Thoracic aorta (tissue), 2 donors: ENCODE data around the gene USP48. TPM values are rescaled to one million over a fixed set of nuclear protein-coding genes. Genes with fewer than 3 reads are reported as not detected.
"Not testable (repeated sequence)": the region's sequence is repeated elsewhere in the genome, so short reads cannot be mapped to it uniquely, and the experiment has no call there.

Experiments
- ATAC-seq: fragments of 150-250 bp; one replicate; pipeline ENCODE4 v1.8.0; 2017; ENCODE audit warnings: low read depth; ENCODE audit not compliant: insufficient number of reproducible peaks, low FRiP score
- DNase-seq: peaks from one replicate; pipeline ENCODE4 v3.0.0-alpha.2; 2020; ENCODE audit warnings: low spot score
- H3K27ac ChIP-seq, 2 donors: fragments of 200-600 bp; sonication (generic); 1 replicate in 1 of 2; 2 replicates in 1 of 2; pipeline ENCODE4 v1.5.1; 2016; ENCODE audit warnings: mild to moderate bottlenecking in 2 of 2, moderate library complexity in 2 of 2
- H3K27me3 ChIP-seq: fragments of 200-600 bp; sonication (generic); replicated peaks from 2 replicates; pipeline ENCODE4 v1.6.0; 2016; ENCODE audit warnings: mild to moderate bottlenecking; ENCODE audit not compliant: insufficient read depth
- H3K36me3 ChIP-seq: fragments of 200-600 bp; sonication (generic); one replicate; pipeline ENCODE4 v1.5.1; 2016
- H3K4me1 ChIP-seq, 2 donors: fragments of 200-600 bp; sonication (generic); 1 replicate in 1 of 2; 2 replicates in 1 of 2; pipeline versions ENCODE4 v1.5.1 to v1.6.0; 2016; ENCODE audit warnings: low read depth in 2 of 2, mild to moderate bottlenecking in 1 of 2; ENCODE audit not compliant: control insufficient read depth in 1 of 2
- H3K4me3 ChIP-seq: fragments of 200-600 bp; sonication (generic); 2 replicates; pipeline ENCODE4 v1.5.1; 2016; ENCODE audit warnings: mild to moderate bottlenecking
- H3K9me3 ChIP-seq: fragments of 200-600 bp; sonication (generic); 2 replicates; pipeline ENCODE4 v1.5.1; 2016
- total RNA-seq, 2 donors: library from RNA; depleted of rRNA; stranded (reverse); fragments of >200 nt; gene quantifications; one replicate each; pipeline versions ENCODE4 v1.1.0 to v1.2.3, GENCODE V29; 2016
- TF ChIP-seq, protein P1 (sequence below): fragments of 200-600 bp; sonication (generic); IDR thresholded peaks from one replicate; pipeline ENCODE4 v1.5.1; 2019; ENCODE audit warnings: antibody characterized with exemption

Gene USP48
- total RNA-seq, 2 donors from 2014 or later: 48.9 to 77.5 TPM

GRCh38 chr1:21828506-21829210, 45.7 kb upstream of the USP48 start:
- Histone ChIP-seq H3K9me3 (no peaks in the 10 kb centered on the region), H3K4me3 (no peak overlapping the region), H3K27ac (no peak overlapping the region), H3K36me3 (peaks cover 89% of the 10 kb centered on the region), H3K4me1 (no peaks in the 10 kb centered on the region), H3K27me3 (no peaks in the 10 kb centered on the region)
- TF ChIP-seq, protein P1, sequence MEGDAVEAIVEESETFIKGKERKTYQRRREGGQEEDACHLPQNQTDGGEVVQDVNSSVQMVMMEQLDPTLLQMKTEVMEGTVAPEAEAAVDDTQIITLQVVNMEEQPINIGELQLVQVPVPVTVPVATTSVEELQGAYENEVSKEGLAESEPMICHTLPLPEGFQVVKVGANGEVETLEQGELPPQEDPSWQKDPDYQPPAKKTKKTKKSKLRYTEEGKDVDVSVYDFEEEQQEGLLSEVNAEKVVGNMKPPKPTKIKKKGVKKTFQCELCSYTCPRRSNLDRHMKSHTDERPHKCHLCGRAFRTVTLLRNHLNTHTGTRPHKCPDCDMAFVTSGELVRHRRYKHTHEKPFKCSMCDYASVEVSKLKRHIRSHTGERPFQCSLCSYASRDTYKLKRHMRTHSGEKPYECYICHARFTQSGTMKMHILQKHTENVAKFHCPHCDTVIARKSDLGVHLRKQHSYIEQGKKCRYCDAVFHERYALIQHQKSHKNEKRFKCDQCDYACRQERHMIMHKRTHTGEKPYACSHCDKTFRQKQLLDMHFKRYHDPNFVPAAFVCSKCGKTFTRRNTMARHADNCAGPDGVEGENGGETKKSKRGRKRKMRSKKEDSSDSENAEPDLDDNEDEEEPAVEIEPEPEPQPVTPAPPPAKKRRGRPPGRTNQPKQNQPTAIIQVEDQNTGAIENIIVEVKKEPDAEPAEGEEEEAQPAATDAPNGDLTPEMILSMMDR: no peak
- DNase-seq: no peak
- no peak for ATAC-seq

DNA sequence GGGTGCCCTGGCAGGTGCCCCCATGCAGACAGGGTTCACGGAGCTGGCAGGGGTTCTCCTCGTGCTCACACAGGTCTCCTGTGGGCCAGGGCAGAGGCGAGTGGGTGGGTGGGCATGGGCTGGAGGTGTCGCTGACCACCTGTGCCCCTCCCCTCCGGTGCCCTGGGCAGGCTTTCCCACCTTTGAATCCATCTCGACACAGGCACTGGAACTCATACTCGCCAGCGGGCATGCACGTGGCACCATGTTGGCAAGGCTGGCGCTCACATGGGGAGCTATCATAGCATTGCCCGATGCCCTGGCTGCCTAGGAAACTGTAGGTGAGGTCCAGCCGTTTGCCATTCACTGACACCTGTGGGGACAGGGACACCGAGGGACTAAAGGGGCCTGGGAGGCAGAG, 45.1 kb upstream of the USP48 start:
- DNase-seq (no peak), ATAC-seq (no peak)
- TF ChIP-seq, protein P1: no peak

DNA sequence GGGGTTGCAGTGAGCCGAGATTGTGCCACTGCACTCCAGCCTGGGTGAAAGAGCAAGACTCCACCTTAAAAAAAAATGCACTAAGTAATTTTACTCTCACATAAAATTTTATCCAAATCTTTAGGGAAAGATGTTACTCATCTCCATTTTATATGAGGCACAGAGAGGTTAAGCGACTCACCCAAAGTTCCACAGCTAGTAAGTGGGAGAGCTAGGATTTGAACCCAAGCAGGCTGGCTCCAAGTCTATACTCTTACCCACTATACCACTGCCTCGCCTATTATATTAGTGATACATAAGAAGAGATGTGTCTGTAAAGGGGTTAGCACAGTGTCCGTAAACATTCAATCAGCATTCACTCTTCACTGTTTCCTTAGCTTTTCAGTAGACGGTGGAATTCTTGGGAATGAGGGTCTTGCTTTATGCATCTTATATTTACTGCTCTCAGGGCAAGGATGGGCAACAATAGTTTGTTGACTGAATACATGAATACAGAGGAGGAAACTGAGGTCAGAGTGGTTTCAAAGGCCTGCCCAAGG, 44.3 kb upstream of the USP48 start:
- TF ChIP-seq, protein P1: no peak
- peaks cover 84% of the 10 kb centered on the region for H3K36me3 ChIP-seq

More for the DNA sequence above, 45.1 kb upstream of the USP48 start:
- no peak overlapping the region for H3K27ac ChIP-seq
- H3K4me3 ChIP-seq: no peak overlapping the region
- H3K9me3 ChIP-seq: no peaks in the 10 kb centered on the region
- H3K36me3 ChIP-seq: peaks cover 84% of the 10 kb centered on the region
- no peaks in the 10 kb centered on the region for H3K27me3 ChIP-seq
- H3K4me1 ChIP-seq: no peaks in the 10 kb centered on the region

DNA sequence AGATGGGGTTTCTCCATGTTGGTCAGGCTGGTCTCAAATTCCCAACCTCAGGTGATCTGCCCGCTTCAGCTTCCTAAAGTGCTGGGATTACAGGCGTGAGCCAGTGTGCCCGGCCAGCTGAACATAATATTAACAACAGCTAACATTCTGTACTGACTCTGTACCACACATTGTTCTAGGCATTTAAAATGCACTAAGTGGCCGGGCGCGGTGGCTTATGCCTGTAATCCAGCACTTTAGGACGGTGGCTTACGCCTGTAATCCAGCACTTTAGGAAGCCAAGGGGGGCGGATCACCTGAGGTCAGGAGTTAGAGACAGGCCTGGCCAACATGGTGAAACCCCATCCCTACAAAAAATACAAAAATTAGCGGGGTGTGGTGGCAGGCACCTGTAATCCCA, 43.7 kb upstream of the USP48 start:
- peaks cover 82% of the 10 kb centered on the region for H3K36me3 ChIP-seq
- not testable (repeated sequence) for H3K4me1 ChIP-seq, H3K27me3 ChIP-seq, H3K27ac ChIP-seq, H3K4me3 ChIP-seq, H3K9me3 ChIP-seq, ATAC-seq, DNase-seq

More for the DNA sequence above, 44.3 kb upstream of the USP48 start:
- Histone ChIP-seq H3K4me1 (no peaks in the 10 kb centered on the region), H3K9me3 (no peaks in the 10 kb centered on the region), H3K4me3 (no peak overlapping the region), H3K27ac (no peak overlapping the region), H3K27me3 (no peaks in the 10 kb centered on the region)
- ATAC-seq: no peak
- no peak for DNase-seq

DNA sequence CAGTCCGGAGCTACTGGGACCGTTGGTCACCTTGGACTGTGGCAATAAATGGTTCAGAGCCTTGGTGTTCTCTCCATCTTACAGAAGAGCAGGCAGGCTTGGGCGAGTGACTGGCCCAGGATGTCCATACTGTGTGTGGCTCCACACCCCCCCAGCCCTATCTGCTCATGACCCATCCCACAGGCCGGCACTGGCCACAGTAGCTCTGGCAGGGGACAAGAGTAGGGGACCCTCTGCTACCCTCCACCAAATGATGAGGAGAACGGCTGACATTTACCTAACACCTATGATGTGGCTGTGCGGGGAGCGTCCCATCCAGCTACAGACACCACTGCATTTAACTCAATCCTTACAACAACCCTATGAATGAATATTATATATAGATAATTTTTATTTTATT, 42.4 kb upstream of the USP48 start:
- Histone ChIP-seq H3K27ac (no peak overlapping the region), H3K4me1 (no peaks in the 10 kb centered on the region), H3K9me3 (no peaks in the 10 kb centered on the region), H3K36me3 (peaks cover 77% of the 10 kb centered on the region), H3K27me3 (no peaks in the 10 kb centered on the region), H3K4me3 (no peak overlapping the region)
- DNase-seq (no peak), ATAC-seq (no peak)
- TF ChIP-seq, protein P1: no peak
